HCT116 (cell line): ENCODE results near the gene KRTAP10-1.

Experiments used
- ATF3 ChIP-seq: IDR thresholded peaks from 2 replicates; pipeline ENCODE4 v1.6.1; 2012
- CTCF ChIP-seq, 3 experiments: fragments of 200-600 bp in 1 of 3; sonication (generic) in 1 of 3; IDR thresholded peaks in 2 of 3; conservative IDR thresholded peaks in 1 of 3; 2 replicates each; pipeline ENCODE4 v1.5.1; 2012 to 2017; ENCODE audit warnings: low read depth in 2 of 3, low read length in 2 of 3, antibody characterized with exemption in 1 of 3, borderline replicate concordance in 1 of 3, control low read depth in 1 of 3, mild to moderate bottlenecking in 1 of 3, mixed read lengths in 1 of 3, mixed run types in 1 of 3, moderate library complexity in 1 of 3; ENCODE audit not compliant: insufficient read depth in 1 of 3
- EGR1 ChIP-seq: IDR thresholded peaks from 2 replicates; pipeline ENCODE4 v1.6.1; 2012; ENCODE audit warnings: low read depth
- EZH2phosphoT487 ChIP-seq: fragments of 200-600 bp; IDR thresholded peaks from 2 replicates; pipeline ENCODE4 v1.6.1; 2018; ENCODE audit warnings: antibody characterized with exemption, borderline replicate concordance
- MAX ChIP-seq: IDR thresholded peaks from 2 replicates; pipeline ENCODE4 v1.6.1; 2012
- POLR2A ChIP-seq: IDR thresholded peaks from 2 replicates; pipeline ENCODE4 v1.7.0; 2011; ENCODE audit warnings: borderline replicate concordance; ENCODE audit not compliant: insufficient read depth, insufficient read length; ENCODE audit errors: extremely low read depth
- POLR2AphosphoS5 ChIP-seq: IDR thresholded peaks from 2 replicates; pipeline ENCODE4 v1.6.1; 2011; ENCODE audit warnings: mild to moderate bottlenecking, low read depth, low read length, moderate library complexity
- SIN3A ChIP-seq: IDR thresholded peaks from 2 replicates; pipeline ENCODE4 v1.6.1; 2012; ENCODE audit warnings: low read depth
- SP1 ChIP-seq: IDR thresholded peaks from 2 replicates; pipeline ENCODE4 v1.6.1; 2012; ENCODE audit warnings: low read depth
- SRF ChIP-seq: IDR thresholded peaks from 2 replicates; pipeline ENCODE4 v1.6.1; 2012; ENCODE audit warnings: low read depth
- TCF7L2 ChIP-seq: IDR thresholded peaks from 2 replicates; pipeline ENCODE4 v1.7.0; 2011; ENCODE audit warnings: borderline replicate concordance, inconsistent platforms; ENCODE audit not compliant: insufficient read depth, insufficient read length; ENCODE audit errors: extremely low read depth
- ZBTB33 ChIP-seq: IDR thresholded peaks from 2 replicates; pipeline ENCODE4 v1.6.1; 2011; ENCODE audit warnings: mild to moderate bottlenecking, low read length, moderate library complexity; ENCODE audit not compliant: insufficient replicate concordance; ENCODE audit errors: extremely low read depth

- TF ChIP-seq POLR2AphosphoS5 (no peak), CTCF (IDR thresholded peaks at IDR 0.05 in 2 of 3, conservative IDR thresholded peaks at IDR 0.05 in 1 of 3; ENCODE audit: borderline replicate concordance in 1 of 3, insufficient read depth in 1 of 3, low read depth in 2 of 3, low read length in 2 of 3) (no peak), SP1 (no peak), MAX (no peak), SRF (no peak), ATF3 (no peak), TCF7L2 (no peak), POLR2A (no peak), ZBTB33 (no peak), EGR1 (no peak), EZH2phosphoT487 (no peak), SIN3A (no peak)
Measured at GRCh38 chr21:44589094-44589493, 49.1 kb upstream of the KRTAP10-1 start.
